Measurements from ENCODE around the gene TASOR2.

Gene TASOR2

DNA sequence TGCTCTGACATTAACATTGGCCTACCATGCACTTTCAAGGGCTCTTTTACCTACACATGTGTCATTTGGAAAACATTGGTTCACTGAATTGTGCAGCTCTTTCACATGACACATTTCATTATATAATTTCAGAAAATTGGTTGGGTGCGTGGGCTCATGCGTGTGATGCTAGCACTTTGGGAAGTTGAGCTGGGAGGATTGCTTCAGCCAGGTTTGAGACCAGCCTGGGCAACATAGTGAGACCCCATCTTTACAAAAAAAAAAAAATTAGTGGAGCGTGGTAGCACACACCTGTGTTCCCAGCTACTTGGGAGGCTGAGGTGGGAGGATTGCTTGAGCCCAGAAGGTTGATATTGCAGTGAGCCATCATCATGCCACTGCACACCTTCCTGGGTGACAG, 3.9 kb downstream of the TASOR2 start:
- FAIRE-seq, result no peak

DNA sequence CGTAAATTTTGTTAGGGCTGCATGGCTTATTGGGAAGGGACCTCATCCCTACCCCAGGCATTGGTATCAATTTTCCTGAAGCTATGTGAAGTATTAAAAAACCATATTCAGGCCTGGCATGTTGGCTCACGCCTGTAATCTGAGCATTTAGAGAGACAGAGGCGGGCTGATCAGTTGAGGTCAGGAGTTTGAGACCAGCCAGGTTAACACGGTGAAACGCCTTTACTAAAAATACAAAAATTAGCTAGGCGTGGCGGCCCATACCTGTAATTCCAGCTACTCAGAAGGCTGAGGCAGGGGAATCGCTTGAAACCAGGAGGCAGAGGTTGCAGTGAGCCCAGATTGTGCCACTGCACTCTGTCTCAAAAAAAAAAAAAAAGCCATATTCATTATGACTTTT, 7.1 kb downstream of the TASOR2 start:
- no peak for FAIRE-seq

- FAIRE-seq, result no peak
Observed at GRCh38 chr10:5692461-5693358, 8.1 kb downstream of the TASOR2 start.

GRCh38 chr10:5694573-5694972, 9.9 kb downstream of the TASOR2 start:
- no peak for FAIRE-seq

GRCh38 chr10:5697342-5697741, 12.7 kb downstream of the TASOR2 start:
- no peak for FAIRE-seq

DNA sequence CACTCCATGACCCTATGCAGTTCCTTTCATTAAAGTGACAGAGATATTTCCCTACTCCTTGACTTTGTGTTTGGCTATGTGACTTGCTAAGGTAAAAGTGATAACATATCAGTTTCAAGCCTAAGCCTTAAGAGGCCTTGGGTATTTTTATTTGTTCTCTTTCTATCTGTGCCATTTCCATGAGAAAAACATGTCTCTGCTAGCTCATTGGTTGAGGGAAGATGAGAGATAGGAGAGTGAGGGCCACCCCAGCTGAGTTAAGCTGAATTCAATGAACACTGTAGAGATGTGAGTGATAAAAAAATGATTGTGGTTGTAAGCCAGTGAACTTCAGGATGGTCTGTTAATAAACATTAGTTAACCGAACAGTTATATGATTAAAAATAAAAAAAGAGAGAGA, 13.4 kb downstream of the TASOR2 start:
- no peak for FAIRE-seq

GRCh38 chr10:5708356-5708755, 23.7 kb downstream of the TASOR2 start:
- FAIRE-seq, result no peak

DNA sequence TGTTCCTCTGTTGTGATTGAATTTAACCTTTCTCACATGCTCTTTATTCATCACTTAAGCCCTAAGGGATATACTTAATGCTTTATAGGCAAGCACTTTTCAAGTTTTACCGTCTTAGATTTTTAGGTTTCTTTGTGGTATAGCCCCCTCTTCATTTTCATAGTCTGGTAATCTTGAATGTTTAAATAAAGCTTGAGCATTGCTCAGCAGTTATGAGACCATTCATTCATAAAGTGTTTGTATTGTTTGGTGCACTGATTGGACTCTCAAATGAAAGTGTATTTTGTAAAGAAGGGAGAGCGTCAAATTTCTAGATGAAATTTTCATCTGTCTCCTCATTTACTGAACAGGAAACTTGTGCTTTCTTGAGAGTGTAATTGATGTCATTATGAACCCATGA, 25.2 kb downstream of the TASOR2 start:
- FAIRE-seq, result no peak

- peak; percentile 93 for FAIRE-seq
Observed at GRCh38 chr10:5710859-5711258, 26.2 kb downstream of the TASOR2 start.

DNA sequence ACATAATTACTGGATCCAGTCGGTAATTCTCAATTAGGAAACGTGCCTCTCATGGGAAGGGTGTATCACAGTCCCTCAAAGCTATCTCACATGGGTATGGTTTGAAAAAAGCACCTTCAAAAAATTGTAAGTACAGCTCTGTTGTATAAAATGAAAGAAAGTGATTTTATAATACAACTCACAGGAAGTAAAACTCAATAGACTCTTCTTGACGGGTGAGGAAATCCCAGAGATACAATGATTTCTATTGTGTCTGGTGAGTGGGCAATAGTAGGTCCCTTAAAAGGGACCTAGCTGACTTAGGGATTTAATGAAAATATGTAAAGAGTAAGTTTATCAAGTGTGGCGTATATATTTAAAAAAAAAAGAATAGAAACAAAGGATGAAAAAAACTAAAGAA, 27.0 kb downstream of the TASOR2 start:
- FAIRE-seq, result no peak

DNA sequence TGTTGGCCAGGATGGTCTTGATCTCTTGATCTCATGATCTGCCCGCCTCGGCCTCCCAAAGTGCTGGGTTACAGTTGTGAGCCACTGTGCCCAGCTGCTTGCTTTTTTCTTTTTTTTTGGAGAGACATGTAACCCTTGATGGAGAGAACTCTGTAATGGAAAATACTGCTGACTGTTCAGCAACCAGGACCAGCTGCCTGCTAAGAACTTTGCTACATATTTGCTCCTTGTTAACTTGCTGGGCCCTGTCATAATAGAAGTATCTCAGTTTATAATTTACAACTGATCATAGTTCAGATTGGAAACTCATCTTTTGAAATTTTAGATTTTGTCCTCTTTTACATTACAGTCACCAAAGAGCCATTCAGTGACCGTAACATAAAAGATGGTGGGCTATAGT, 34.9 kb downstream of the TASOR2 start:
- no peak for FAIRE-seq

DNA sequence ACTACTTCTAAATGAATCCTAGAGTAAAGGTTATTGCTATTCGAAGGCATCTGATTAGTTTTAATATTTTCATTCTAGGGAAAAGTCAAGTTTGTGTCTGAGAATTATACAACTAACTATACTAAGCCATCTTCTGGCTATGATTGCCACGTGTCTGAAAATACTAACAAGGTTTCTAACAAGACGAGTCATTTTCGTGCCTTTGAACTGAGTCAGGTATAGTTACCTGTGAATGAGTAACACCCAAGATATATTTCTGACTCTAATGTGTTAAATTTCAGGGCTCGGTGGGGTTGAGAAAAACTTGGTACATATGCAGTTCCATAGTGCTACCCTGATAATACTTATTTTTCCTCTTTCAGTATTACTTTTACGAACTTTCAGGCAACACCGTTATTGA, 35.5 kb downstream of the TASOR2 start:
- no peak for FAIRE-seq

DNA sequence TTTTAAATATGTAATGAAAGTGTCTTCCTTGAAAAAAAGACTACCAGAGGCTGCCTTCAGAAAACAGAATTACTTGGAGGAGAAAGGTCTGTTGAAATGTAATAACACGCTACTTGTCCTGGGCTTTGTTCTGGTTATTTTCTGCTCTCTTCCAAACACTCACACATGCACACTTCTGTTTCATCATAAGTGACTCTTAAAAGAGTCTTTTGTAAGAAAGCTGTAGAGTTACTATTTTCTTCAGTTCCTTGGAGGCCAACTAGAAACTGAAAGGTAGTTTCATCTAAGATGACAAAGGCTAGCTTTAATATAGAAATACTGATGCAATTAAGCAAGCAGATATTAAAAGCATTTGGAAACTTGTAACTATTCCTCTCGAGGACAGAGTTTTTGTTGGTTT, 39.1 kb downstream of the TASOR2 start:
- FAIRE-seq, result no peak

- no peak for FAIRE-seq
Observed at GRCh38 chr10:5730766-5731165, 46.1 kb downstream of the TASOR2 start.

DNA sequence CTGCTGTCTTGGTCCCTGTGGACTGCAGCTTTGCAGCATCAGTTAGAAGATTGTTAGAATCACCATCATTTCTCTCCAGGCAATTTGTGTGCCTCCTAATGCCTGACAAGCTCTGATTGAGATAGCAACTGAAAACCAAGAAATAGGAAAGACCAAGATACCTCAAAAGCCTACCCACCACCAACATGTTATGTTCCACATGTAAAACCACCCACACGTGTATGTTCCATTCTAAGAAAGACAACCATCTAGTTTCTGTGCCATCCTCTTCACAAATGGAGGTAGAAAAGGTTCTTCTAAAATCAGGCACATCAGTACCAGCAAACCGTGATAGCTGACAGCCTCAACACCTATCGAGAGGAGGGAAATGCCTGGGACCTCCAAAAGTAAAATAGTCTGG, 46.9 kb downstream of the TASOR2 start:
- FAIRE-seq, result no peak

DNA sequence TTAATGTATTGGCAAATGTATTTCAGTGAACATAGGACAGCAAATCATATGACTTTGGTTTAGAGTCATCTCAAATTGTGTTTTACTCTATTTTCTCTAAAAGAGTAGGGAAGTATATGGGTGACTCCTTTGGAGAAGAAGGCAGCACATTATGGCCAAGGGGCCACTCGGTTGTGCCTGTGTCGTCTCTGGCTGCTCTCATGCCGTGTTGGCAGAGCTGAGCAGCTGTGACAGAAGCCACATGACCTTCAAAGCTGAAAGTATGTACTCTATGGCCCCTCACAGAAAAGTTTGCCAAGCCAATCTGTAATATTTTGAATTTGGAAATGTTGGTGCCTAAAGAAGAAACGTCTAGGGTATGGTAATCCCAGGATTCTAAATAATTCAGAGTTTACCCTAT, 47.5 kb downstream of the TASOR2 start:
- no peak for FAIRE-seq
